GM18907 (cell line): Measurements from ENCODE around the gene LDLRAP1.
"Not testable (repeated sequence)": the region's sequence is repeated elsewhere in the genome, so short reads cannot be mapped to it uniquely, and the experiment has no call there.

Experiments used
- ATAC-seq: cut with Tn5 transposase; IDR thresholded peaks from one replicate; pipeline ENCODE4 v1.9.1; 2021; ENCODE audit warnings: mild to moderate bottlenecking, moderate library complexity; ENCODE audit not compliant: unreplicated experiment

Gene LDLRAP1

GRCh38 chr1:25600971-25601699 lies 57.7 kb downstream of the LDLRAP1 start:
- ATAC-seq, result not testable (repeated sequence)

- not testable (repeated sequence) for ATAC-seq
Observed at GRCh38 chr1:25603779-25604538, 60.6 kb downstream of the LDLRAP1 start.

GRCh38 chr1:25607123-25607522 lies 63.7 kb downstream of the LDLRAP1 start:
- ATAC-seq, result no peak

GRCh38 chr1:25608488-25609178 lies 65.2 kb downstream of the LDLRAP1 start:
- peak; percentile 74 for ATAC-seq

GRCh38 chr1:25609921-25610320 lies 66.5 kb downstream of the LDLRAP1 start:
- ATAC-seq, result no peak

GRCh38 chr1:25610822-25611630 lies 67.6 kb downstream of the LDLRAP1 start:
- no peak for ATAC-seq

GRCh38 chr1:25611843-25612242 lies 68.4 kb downstream of the LDLRAP1 start:
- ATAC-seq, result no peak

GRCh38 chr1:25612421-25612820 lies 69.0 kb downstream of the LDLRAP1 start:
- no peak for ATAC-seq

GRCh38 chr1:25613091-25613490 lies 69.7 kb downstream of the LDLRAP1 start:
- no peak for ATAC-seq

- ATAC-seq, result no peak
Observed at GRCh38 chr1:25614501-25615171, 71.2 kb downstream of the LDLRAP1 start.

- no peak for ATAC-seq
Observed at GRCh38 chr1:25615172-25615541, 71.8 kb downstream of the LDLRAP1 start.

GRCh38 chr1:25615563-25616094 lies 72.2 kb downstream of the LDLRAP1 start:
- ATAC-seq, result peak; percentile 13

GRCh38 chr1:25616095-25616986 lies 72.9 kb downstream of the LDLRAP1 start, which contains the start of gene MAN1C1:
Gene MAN1C1, plus strand, starts transcription at chr1:25616791. Its CDS starts 1,007 bp downstream, at chr1:25617798.
- peak; percentile 54 for ATAC-seq

- peak; percentile 8 for ATAC-seq
Observed at GRCh38 chr1:25616987-25617624, 73.7 kb downstream of the LDLRAP1 start.

- no peak for ATAC-seq
Observed at GRCh38 chr1:25617625-25618432, 74.4 kb downstream of the LDLRAP1 start.

- ATAC-seq, result no peak
Observed at GRCh38 chr1:25618433-25618808, 75.0 kb downstream of the LDLRAP1 start.
